ENCODE data around the gene ZNF816.
"Not testable (repeated sequence)": the region's sequence is repeated elsewhere in the genome, so short reads cannot be mapped to it uniquely, and the experiment has no call there.

The ZNF816 gene

DNA sequence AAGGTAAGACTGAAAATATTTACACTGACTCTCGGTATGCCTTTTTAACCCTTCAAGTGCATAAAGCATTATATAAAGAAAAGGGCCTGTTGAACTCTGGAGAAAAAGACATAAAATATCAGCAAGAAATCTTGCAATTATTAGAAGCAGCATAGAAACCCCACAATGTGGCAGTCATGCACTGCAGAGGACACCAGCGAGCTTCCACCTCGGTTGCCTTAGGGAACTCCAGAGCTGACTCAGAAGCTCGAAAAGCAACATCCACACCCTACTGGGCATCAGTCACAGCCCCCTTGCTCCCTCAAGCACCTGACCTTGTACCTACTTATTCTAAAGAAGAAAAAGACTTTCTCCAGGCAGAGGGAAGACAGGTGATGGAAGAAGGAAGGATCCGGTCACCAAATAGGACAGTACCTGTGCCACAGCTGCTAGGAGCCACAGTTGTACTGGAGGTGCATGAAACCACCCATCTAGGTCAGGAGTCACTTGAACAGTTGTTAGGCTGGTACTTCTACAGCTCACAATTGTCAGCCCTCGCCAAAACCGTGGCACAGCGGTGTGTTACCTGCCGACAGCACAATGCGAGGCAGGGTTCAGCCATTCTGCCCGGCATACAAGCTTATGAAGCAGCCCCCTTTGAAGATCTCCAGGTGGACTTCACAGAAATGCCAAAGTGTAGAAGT lies 2.9 kb downstream of the ZNF816 start:
- DNase-seq = no peak

DNA sequence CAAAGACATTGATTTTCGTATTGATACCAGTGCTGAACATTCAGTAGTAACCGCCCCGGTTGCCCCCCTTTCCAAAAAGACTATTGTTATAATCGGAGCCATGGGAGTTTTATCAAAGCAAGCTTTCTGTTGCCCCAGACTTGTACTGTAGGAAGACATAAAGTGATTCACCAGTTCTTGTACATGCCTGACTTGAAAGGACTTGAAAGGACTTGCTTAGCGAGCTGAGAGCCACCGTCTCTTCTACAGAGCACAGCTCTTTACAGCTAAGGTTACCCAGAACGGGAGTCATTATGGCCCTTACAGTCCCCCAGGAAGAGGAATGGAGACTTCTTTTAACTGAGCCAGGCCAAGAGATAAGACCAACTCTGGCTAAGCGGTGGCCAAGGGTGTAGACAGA lies 5.1 kb downstream of the ZNF816 start:
- DNase-seq = no peak

DNA sequence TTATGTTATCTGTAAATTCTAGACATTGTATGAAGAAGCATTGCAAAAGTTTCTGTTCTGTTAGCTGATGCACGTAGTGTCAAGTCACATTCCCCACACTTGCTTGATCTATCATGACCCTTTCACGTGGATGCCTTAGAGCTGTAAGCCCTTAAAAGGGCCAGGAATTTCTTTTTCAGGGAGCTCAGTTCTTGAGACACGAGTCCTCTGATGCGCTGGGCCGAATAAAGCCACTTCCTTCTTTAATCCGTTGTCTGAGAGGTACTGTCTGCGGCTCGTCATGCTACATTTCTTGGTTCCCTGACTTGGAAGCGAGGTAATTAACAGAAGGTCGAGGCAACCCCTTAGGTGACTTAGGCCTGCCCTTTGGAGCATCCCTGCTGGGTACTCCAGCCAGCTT lies 5.8 kb downstream of the ZNF816 start:
- DNase-seq = no peak

DNA sequence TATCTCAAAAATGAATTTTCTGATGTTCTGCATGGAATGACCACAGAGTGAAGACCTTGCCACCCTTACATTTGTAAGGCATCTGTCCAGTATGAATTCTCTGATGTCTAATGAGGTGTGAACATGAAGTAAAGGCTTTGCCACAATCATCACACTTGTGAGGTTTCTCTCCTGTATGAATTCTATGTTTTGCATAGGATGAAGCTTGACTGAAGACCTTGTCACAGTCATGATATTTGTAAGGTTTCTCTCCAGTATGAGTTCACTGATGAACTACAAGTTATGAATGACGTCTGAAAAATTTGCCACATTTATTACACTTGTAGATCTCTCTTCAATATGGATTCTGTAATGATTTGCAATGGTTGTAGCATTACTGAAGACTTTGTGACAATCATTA lies 13.3 kb downstream of the ZNF816 start:
- no peak for DNase-seq

DNA sequence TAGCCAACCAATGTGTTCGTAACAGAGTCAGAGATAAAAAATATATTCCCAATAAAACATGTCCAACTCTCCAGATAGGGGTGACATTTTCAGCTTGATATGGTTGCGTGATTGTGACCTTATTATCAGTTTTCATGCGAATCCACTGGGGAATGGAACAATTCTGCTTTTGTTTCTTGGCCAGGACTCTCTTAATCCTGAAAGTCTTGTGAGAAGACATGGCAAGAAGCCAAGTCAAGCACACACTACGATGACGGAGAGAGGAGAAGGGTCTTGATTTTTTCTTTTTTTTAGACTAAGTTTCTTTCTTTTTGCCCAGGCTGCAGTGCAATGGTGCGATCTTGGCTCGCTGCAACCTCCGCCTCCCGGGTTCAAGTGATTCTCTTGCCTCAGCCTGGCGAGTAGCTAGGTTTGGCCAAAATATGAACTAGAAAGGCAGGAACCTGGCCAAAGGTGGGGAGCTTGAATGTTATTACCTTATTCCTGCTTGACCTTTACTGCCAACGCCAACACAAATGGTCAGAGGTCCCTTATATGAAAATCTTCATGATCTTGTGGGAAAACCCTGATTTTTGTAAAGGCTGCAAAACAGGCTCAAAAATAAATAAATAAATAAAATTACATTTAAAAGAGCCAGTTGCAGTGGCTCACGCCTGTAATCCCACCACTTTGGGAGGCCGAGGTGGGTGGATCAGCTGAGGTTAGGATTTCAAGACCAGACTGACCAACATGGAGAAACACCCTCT lies 14.5 kb downstream of the ZNF816 start:
- DNase-seq = no peak

DNA sequence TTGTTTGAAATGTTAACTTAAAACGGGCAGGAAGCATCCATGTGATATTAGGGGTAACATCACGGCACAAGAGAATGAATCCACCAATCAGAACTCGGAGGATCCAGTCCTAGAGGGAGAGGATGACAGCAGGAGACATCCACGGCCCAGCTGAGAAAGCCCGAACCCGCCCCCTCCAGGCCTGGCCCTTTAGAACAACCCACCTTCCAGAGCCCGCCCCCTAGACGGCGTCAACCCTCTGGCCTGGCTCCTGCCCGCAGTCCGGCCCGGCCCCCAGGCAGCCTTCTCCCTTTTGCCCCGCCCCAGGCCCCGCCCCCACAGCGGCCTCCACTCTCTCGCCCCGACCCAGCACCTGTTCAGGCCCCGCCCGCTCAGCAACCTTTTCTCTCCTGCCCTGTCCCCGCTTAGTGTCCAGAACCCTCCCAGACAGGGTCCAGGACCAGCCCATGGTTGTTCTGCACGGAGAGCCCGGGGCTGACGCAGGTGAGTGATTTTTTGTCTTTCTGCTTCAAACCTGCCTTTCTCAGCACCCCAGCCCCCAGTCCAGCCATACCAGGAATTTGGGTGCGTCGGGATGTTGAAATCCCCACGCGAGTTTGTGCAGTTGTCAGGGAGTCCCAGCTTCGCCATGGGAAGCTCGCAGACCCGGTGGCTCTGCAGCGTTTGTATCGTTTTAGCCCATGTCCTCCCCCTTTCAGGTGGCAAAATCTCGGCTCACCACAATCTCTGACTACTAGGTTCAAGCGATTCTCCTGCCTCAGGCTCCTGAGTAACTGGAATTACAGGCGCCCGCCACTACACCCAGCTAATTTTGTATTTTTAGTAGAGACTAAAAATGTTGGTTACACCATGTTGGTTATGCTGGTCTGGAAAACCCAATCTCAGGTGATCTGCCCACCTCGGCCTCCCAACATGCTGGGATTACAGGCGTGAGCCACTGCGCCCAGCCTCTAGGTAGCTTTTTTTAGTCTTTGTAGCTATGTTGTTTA lies 16.1 kb downstream of the ZNF816 start:
- DNase-seq = no peak

DNA sequence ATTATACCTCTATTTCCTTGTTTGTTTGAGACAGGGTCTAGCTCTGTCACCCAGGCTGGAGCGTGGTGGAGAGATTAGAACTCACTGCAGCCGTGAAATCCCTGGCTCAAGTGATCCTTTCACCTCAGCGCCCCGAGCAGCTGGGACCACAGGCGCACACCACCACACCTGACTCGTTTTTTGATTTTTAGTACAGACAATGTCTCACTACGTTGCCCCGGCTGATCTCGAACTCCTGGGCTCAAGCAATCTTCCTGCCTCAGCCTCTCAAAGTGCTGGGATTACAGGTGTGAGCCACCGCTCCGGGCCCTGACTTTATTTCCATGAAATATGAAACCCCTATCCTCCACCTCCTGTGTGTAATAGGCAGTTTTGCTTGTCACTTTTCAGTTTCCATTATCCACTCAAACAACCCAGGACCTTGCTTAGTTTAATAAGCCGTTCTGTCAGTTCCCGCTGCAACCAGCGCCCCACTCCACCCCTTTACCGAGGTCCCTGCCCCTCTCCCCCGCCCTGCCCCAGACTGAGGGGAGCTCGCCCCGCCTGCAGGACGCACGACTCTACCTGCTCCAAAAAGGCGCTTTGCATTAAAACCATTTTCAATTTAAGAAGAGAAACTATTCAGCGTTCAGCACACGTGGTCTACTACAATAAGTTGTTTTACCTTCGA lies 16.9 kb downstream of the ZNF816 start:
- no peak for DNase-seq

DNA sequence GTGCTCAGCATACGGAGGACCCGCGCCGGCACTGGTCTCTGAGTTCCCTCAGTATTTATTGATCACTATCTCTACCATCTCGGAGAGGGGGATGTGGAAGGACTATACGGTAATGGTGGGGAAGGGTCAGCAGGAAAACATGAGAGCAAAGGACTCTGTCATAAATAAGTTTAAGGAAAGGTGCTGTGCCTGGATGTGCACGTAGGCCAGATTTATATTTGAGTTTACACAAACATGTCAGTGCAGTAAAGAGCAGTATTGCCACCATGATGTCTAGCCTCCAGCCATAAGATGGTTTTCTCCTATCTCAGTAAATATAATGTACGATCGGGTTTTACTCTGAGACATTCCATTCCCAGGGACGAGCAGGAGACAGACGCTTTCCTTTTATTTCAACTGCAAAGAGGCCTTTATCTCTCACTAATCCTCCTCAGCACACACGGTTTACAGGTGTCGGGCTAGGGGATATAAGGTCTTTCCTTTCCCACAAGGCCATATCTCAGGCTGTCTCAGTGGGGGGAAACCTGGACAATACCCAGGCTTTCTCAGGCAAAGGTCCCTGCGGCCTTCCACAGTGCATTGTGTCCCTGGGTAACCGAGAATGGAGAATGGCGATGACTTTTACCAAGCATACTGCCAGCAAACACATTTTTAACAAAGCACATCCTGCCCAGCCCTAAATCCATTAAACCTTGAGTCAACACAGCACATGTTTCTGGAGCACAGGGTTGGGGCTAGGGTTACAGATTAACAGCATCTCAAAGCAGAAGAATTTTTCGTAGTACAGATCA lies 17.8 kb downstream of the ZNF816 start:
- not testable (repeated sequence) for DNase-seq

DNA sequence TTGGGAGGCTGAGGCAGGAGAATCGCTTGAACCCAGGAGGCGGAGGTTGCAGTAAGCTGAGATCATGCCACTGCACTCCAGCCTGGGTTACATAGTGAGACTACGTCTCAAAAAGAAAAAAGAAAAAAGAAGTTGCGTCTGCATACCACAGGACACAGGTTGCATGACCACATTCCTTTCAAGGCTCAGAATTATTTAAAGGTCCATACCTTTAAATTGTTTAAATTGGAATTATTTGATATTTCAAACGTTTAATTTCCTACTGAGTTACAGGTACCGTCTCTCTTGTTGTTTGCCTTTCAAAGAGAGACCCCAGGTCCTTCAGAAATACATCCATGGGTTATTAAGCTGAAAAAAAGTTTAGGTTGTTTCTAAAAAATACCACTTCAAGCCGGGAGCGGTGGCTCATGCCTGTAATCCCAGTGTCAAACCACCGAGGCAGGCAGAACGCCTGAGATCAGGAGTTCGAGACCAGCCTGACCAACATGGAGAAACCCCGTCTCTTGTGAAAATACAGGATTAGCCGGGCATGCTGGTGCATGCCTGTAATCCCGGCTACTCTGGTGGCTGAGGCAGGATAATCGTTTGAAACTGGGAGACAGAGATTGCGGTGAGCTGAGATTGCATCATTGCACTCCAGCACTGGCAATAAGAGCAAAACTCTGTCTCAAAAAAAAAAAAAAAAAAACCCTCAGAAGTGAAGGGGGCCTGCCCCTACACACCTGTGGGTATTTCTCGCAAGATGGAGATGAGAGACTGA lies 18.6 kb downstream of the ZNF816 start:
- DNase-seq = no peak

DNA sequence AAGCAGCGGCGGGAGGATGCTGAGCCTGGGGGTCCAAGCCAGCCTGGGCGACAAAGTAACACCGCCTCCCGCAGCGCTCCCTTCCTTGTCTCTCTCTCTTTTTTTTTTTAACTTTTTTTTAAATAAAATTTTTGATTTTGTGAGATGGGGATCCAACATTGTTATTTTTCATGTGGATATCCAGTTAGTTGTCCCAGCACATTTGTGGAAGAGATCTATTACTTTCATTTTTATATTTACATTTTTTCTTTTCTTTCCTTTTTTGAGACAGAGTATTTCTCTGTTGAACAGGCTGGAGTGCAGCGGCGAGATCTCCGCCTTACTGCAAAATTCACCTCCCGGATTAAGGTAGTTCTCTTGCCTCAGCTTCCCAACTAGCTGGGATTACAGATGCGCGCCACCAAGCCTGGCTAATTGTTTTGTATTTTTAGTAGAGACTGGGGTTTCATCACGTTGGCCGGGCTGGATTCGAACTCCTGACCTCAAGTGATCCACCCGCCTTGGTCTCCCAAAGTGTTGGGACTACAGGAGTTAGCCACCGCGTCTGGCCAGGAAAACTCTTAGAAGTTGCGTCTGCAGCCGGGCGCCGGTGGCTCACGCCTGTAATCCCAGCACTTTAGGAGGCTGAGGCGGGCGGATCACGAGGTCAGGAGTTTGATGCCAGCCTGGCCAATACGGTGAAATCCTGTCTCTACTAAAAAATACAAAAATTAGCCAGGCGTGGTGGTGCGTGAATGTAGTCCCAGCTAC lies 19.4 kb downstream of the ZNF816 start:
- DNase-seq = no peak

DNA sequence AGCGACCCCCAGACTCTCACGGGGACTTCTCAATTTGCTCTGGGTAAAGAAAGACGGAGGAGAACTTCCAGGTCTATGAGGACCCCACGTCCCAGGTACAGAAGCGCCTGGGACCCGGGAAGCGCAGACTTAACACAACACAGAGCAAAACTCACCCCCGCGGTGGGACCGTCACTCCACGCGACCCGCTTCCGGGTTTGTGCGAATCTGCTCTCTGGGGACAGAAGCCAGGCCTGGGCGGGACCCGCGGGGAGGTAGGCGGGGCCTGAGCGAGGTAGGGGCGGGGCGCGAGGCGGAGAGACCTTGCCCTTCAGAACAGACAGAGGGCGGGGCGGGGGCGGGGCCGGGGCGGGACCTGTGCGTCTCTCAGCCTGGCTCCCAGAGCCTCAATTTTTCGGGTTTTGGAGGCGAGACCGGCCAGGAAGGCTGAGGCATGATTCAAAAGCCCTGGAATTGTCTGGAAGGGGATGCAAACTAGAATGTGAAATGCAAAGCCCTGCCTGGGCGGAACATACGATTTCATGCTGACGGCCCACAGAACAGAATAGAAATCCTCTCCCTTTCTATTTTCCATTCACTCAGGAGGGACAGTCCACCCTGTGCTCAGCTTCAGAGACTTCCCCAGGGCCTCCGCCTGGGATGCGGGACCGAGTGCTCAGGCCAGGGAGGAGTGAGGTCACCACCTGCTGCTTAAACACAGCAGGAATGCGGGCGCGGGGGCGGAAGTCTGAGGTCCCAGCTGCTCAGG lies 20.1 kb downstream of the ZNF816 start:
- peak; percentile 71 for DNase-seq

DNA sequence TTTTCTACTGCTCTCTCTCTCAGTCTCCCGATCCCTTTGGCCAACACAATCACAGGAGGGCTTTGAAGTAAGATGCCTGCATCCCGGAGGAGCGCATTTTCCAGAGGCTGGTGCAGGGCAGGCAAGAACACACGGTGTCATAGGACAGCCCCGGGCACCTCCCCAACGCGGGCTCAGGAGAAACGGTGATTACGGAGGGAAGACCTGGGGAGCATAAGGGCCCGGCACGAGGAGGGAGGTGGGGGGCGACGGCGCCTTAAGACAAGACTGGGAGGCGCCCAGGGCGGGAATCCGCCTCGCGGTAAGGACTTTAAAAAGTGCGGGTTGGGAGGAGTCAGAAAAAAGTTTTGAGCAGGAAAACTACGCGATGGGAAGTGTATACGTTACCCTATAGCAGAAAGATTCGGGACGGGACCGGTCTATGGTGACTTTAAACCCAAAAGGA lies 20.7 kb downstream of the ZNF816 start:
- DNase-seq = no peak

DNA sequence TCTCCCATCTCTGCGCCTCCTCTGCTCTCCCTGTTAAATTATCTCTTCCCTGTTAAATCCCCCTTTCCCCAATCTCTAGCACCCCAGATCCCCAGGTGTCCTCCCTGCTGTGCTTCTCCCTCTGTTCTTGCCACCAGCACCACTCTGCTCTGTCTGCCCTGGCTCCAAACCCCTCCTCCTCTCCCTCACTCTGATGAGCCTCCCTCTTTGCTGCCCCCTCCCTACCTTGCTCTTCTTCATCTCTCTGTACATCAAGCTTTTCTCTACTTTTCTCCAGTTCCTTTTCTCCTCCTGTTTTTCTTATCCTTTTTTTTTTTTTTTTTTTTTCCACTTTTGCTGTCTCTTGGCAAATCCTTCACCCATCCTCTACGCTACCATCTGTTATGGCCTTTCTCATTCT lies 21.2 kb downstream of the ZNF816 start:
- DNase-seq = not testable (repeated sequence)

DNA sequence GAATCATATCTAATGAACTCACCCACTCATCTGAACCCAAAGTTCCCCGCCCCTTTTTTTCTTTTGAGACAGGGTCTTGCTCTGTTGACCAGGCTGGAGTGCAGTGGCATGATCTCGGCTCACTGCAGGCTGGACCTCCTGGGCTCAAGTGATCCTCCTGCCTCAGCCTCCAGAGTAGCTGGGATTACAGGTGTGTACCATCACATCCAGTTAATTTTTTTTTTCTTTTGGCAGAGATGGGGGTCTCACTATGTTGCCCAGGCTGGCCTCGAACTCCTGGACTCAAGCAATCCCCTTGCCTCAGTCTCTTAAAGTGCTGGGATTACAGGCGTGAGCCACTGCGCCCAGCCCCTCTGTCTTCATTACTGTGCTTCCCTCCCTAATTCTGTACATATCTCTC lies 21.8 kb downstream of the ZNF816 start:
- DNase-seq = not testable (repeated sequence)

DNA sequence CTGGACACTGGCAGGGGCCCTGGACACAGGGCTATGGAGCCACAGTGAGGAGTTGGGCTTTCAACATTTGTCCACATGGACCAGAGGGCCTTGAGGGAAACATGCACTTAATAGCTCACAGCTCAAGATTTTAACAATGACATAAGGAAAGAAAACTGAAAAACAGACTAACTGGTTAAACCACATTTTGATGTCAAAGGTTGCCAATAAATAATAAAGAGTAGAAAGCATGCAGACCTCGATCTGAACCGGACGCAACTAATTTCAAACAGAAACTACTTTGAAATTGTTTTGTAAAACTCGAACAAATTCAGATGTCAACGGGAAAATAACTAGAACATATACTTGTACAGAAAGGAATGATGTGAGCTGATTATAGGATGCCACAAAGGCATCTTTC lies 23.9 kb downstream of the ZNF816 start:
- no peak for DNase-seq

DNA sequence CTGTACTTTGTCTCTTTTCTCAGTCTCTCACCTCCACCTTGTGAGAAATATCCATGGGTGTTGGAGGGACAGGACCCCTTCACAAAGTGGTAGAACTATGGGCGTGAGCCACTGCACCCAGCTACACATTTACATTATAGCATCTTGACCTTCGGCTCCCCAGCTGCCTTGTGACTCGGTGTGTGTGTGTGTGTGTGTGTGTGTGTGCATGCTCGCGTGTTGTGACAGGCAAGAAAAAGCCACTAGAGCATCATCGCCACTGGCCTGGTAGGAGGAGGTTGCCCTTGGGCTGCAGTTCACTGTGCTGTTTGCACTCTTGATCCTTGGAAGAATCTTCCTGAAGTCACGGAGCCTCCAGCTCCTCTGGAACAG lies 25.7 kb downstream of the ZNF816 start:
- DNase-seq = no peak

DNA sequence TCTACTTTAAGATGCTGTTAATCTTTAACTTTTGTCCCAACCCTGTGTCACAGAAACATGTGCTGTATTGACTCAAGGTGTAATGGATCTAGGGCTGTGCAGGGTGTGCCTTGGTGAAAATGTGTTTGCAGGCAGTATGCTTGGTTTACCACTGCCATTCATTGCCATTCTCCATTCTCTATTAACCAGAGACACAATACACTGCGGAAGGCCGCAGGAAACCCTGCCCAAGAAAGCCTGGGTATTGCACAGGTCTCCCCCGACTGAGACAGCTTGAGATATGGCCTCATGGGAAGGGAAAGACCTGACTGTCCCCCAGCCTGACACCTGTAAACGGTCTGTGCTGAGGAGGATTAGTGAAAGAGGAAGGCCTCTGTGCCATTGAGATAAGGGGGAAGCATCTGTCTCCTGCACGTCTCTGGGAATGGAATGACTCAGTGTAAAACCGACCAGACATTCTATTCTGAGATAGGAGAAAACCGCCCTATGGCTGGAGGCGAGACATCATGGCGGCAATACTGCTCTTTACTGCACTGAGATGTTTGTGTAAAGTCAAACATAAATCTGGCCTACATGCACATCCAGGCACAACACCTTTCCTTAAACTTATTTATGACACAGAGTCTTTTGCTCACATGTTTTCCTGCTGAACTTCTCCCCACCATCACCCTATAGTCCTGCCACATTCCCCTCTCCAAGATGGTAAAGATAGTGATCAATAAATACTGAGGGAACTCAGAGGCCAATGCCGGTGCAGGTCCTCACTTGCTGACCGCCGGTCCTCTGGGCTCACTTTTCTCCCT lies 26.3 kb downstream of the ZNF816 start:
- DNase-seq = peak; percentile 97

DNA sequence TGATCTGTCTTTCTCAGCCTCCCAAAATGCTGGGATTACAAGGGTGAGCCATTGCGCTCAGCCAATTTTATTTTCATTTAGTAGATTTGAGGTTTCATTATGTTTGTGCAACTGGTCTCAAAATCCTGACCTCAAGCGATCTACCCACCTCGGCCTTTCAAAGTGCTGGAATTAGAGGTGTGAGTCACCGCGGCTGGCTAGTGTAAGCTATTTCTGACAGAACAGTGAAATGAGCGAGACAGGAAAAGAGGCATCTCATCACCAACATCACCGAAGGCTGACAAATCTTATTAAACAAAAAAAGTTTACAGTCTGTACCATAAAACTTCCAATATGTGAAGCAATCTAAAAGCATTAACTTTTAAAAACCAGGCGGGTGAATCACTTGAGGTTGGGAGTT lies 27.2 kb downstream of the ZNF816 start:
- no peak for DNase-seq

DNA sequence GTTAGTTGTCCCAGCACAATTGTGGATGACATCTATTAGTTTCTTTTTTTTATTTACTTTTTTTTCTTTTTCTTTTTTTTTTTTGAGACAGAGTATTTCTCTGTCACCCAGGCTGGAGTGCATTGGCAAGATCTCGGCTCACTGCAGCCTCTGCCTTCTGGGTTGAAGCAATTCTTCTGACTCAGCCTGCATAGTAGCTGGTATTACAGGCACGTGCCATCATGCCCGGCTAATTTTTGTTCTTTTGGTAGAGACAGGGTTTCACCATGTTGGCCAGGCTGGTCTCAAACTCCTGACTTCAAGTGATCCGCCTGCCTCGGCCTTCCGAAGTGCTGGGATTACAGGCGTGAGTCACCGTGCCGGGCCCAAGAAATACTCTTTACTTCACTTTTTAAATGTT lies 38.0 kb downstream of the ZNF816 start:
- not testable (repeated sequence) for DNase-seq

All from GF-D8 (cell line).